GM12878 (cell line): ENCODE data around the gene NAPEPLD.

Experiments used
- BRCA1 ChIP-seq: IDR thresholded peaks from 2 replicates; pipeline ENCODE4 v1.6.1; 2011; ENCODE audit warnings: low read depth, low read length, improper control_type of control experiment
- CHD1 ChIP-seq: IDR thresholded peaks from 2 replicates; pipeline ENCODE4 v1.6.1; 2012; ENCODE audit warnings: low read depth, low read length, improper control_type of control experiment
- CTCF ChIP-seq, 3 experiments: IDR thresholded peaks in 2 of 3; conservative IDR thresholded peaks in 1 of 3; 2 replicates each; pipeline ENCODE4 v1.5.1; 2011; ENCODE audit warnings: low read depth in 3 of 3, low read length in 3 of 3, mild to moderate bottlenecking in 3 of 3, control low read depth in 2 of 3, moderate library complexity in 2 of 3, inconsistent platforms in 1 of 3, mixed read lengths in 1 of 3; ENCODE audit not compliant: control insufficient read depth in 2 of 3, insufficient read depth in 1 of 3; ENCODE audit errors: extremely low read depth in 1 of 3
- KLF5 ChIP-seq: fragments of 450-650 bp; IDR thresholded peaks from 2 replicates; pipeline ENCODE4 v1.6.1; 2014; ENCODE audit warnings: mild to moderate bottlenecking; ENCODE audit not compliant: partially characterized antibody
- MAX ChIP-seq: IDR thresholded peaks from 2 replicates; pipeline ENCODE4 v1.6.1; 2012; ENCODE audit warnings: low read depth, low read length, improper control_type of control experiment
- POLR2AphosphoS2 ChIP-seq: IDR thresholded peaks from 2 replicates; pipeline ENCODE4 v1.6.1; 2011; ENCODE audit warnings: low read depth, mild to moderate bottlenecking, low read length, improper control_type of control experiment, moderate library complexity
- POLR2AphosphoS5 ChIP-seq: IDR thresholded peaks from 2 replicates; pipeline ENCODE4 v1.6.1; 2011; ENCODE audit warnings: mild to moderate bottlenecking, low read length, inconsistent platforms
- USF2 ChIP-seq: IDR thresholded peaks from 2 replicates; pipeline ENCODE4 v1.6.1; 2011; ENCODE audit warnings: low read depth, low read length, improper control_type of control experiment, borderline replicate concordance
- ZNF217 ChIP-seq: fragments of 450-650 bp; IDR thresholded peaks from 2 replicates; pipeline ENCODE4 v1.6.1; 2017; ENCODE audit warnings: antibody characterized with exemption, mild to moderate bottlenecking

GRCh38 chr7:103080923-103081322 lies 68.0 kb downstream of the NAPEPLD start:
- no peak for TF ChIP-seq USF2
- no peak for TF ChIP-seq CHD1
- TF ChIP-seq ZNF217 = no peak
- no peak for TF ChIP-seq CTCF (IDR thresholded peaks at IDR 0.05 in 2 of 3, conservative IDR thresholded peaks at IDR 0.05 in 1 of 3; ENCODE audit: control insufficient read depth in 2 of 3, extremely low read depth in 1 of 3, insufficient read depth in 1 of 3, low read depth in 3 of 3, low read length in 3 of 3)
- no peak for TF ChIP-seq MAX
- TF ChIP-seq BRCA1 = no peak
- TF ChIP-seq KLF5 = no peak
- TF ChIP-seq POLR2AphosphoS5 = no peak
- no peak for TF ChIP-seq POLR2AphosphoS2
